BLaER1 treated with 17β-estradiol and CSF1 and Interleukin-3, amounts not matched to agents 10 nM and 100 nM (cell line): ENCODE results near the gene ST6GAL1.

Source experiments
- H3K27ac ChIP-seq, 11 experiments: shearing (Covaris generic); formaldehyde crosslinking; 2 replicates each; pipeline ENCODE4 v1.8.1; 2022
- H3K27me3 ChIP-seq, 11 experiments: shearing (Covaris generic); formaldehyde crosslinking; 2 replicates each; pipeline ENCODE4 v1.8.1; 2022
- H3K36me3 ChIP-seq, 11 experiments: shearing (Covaris generic); formaldehyde crosslinking; 2 replicates each; pipeline ENCODE4 v1.8.1; 2022
- H3K4me1 ChIP-seq, 10 experiments: shearing (Covaris generic); formaldehyde crosslinking; 2 replicates each; pipeline ENCODE4 v1.8.1; 2022
- H3K4me2 ChIP-seq, 11 experiments: shearing (Covaris generic); formaldehyde crosslinking; 2 replicates each; pipeline ENCODE4 v1.8.1; 2022
- H3K4me3 ChIP-seq, 10 experiments: shearing (Covaris generic); formaldehyde crosslinking; 2 replicates each; pipeline ENCODE4 v1.8.1; 2022
- H3K9ac ChIP-seq, 11 experiments: shearing (Covaris generic); formaldehyde crosslinking; 2 replicates each; pipeline ENCODE4 v1.8.1; 2022
- H3K9me3 ChIP-seq, 11 experiments: shearing (Covaris generic); formaldehyde crosslinking; replicated peaks in 1 of 11; 2 replicates each; pipeline ENCODE4 v1.8.1; 2022
- H4K20me1 ChIP-seq, 11 experiments: shearing (Covaris generic); formaldehyde crosslinking; 2 replicates each; pipeline ENCODE4 v1.8.1; 2022
- Cebpa-rat ChIP-seq, 11 experiments: shearing (Covaris generic); IDR thresholded peaks; 2 replicates each; pipeline ENCODE4 v1.8.1; 2022

ST6GAL1 gene

GRCh38 chr3:187061748-187062147 lies 131.4 kb downstream of the ST6GAL1 start:
- Histone ChIP-seq H3K9me3 (peaks cover 14 to 18% (median 15%) of the 10 kb centered on the region in 11 experiments), H3K4me2 (no peak overlapping the region; a peak in 1 of 22 replicates), H3K9ac (no peak overlapping the region), H3K27me3 (no peaks in the 10 kb centered on the region), H3K27ac (no peak overlapping the region), H3K4me1 (peaks cover 5 to 35% (median 26%) of the 10 kb centered on the region in 10 experiments; a peak in 19 of 20 replicates), H3K36me3 (peaks cover 79 to 100% (median 97%) of the 10 kb centered on the region in 11 experiments), H4K20me1 (peaks cover 0 to 59% (median 4%) of the 10 kb centered on the region in 11 experiments; a peak in 6 of 22 replicates), H3K4me3 (no peak overlapping the region)
- TF ChIP-seq Cebpa-rat (IDR thresholded peaks at IDR 0.05): no peak

GRCh38 chr3:187062526-187063177 lies 132.3 kb downstream of the ST6GAL1 start:
- H3K4me1 ChIP-seq: peaks cover 5 to 36% (median 26%) of the 10 kb centered on the region in 10 experiments; a peak in 19 of 20 replicates
- H3K36me3 ChIP-seq: peaks cover 71 to 100% (median 97%) of the 10 kb centered on the region in 11 experiments
- no peak overlapping the region for H3K9ac ChIP-seq
- H4K20me1 ChIP-seq: peaks cover 0 to 61% (median 4%) of the 10 kb centered on the region in 11 experiments; a peak in 6 of 22 replicates
- no peaks in the 10 kb centered on the region for H3K27me3 ChIP-seq
- H3K4me3 ChIP-seq: no peak overlapping the region
- H3K4me2 ChIP-seq: peak overlapping the region in 4 of 11 experiments; percentile 8 to 56 (median 48); a peak in 5 of 22 replicates
- peaks cover 5 to 9% (median 6%) of the 10 kb centered on the region in 11 experiments; a peak in 21 of 22 replicates for H3K9me3 ChIP-seq
- no peak overlapping the region; a peak in 2 of 22 replicates for H3K27ac ChIP-seq
- no peak for TF ChIP-seq Cebpa-rat (IDR thresholded peaks at IDR 0.05)

GRCh38 chr3:187063286-187064121 lies 133.2 kb downstream of the ST6GAL1 start:
- Histone ChIP-seq H3K36me3 (peaks cover 69 to 100% (median 95%) of the 10 kb centered on the region in 11 experiments), H3K9ac (no peak overlapping the region)

GRCh38 chr3:187064210-187065115 lies 134.1 kb downstream of the ST6GAL1 start:
- H3K4me3 ChIP-seq: no peak overlapping the region

More at GRCh38 chr3:187063286-187064121, 133.2 kb downstream of the ST6GAL1 start:
- no peaks in the 10 kb centered on the region for H3K27me3 ChIP-seq
- H3K9me3 ChIP-seq: peaks cover 0 to 2% (median 0%) of the 10 kb centered on the region in 11 experiments; a peak in 2 of 22 replicates
- peak overlapping the region in 3 of 11 experiments; percentile 1 to 34 (median 14); a peak in 2 of 22 replicates for H3K27ac ChIP-seq
- H3K4me3 ChIP-seq: no peak overlapping the region
- H4K20me1 ChIP-seq: peaks cover 0 to 61% (median 4%) of the 10 kb centered on the region in 11 experiments; a peak in 6 of 22 replicates
- H3K4me2 ChIP-seq: peak overlapping the region in 9 of 11 experiments; percentile 8 to 56 (median 29); a peak in 14 of 22 replicates
- H3K4me1 ChIP-seq: peaks cover 5 to 36% (median 26%) of the 10 kb centered on the region in 10 experiments; a peak in 19 of 20 replicates
- no peak for TF ChIP-seq Cebpa-rat (IDR thresholded peaks at IDR 0.05)

GRCh38 chr3:187066228-187066995 lies 136.1 kb downstream of the ST6GAL1 start:
- Histone ChIP-seq H3K4me2 (no peak overlapping the region; a peak in 1 of 22 replicates), H3K27ac (no peak overlapping the region), H3K4me3 (no peak overlapping the region), H3K9ac (no peak overlapping the region), H3K9me3 (peaks cover 0 to 14% (median 7%) of the 10 kb centered on the region in 11 experiments; a peak in 9 of 22 replicates), H3K36me3 (peaks cover 60 to 100% (median 96%) of the 10 kb centered on the region in 11 experiments), H4K20me1 (peaks cover 0 to 49% (median 4%) of the 10 kb centered on the region in 11 experiments; a peak in 7 of 22 replicates), H3K27me3 (no peaks in the 10 kb centered on the region), H3K4me1 (peaks cover 5 to 36% (median 26%) of the 10 kb centered on the region in 10 experiments; a peak in 19 of 20 replicates)
- no peak for TF ChIP-seq Cebpa-rat (IDR thresholded peaks at IDR 0.05)

More at GRCh38 chr3:187064210-187065115, 134.1 kb downstream of the ST6GAL1 start:
- peaks cover 69 to 100% (median 95%) of the 10 kb centered on the region in 11 experiments for H3K36me3 ChIP-seq
- H4K20me1 ChIP-seq: peaks cover 0 to 60% (median 4%) of the 10 kb centered on the region in 11 experiments; a peak in 6 of 22 replicates
- H3K9ac ChIP-seq: no peak overlapping the region
- H3K4me2 ChIP-seq: peak overlapping the region in 9 of 11 experiments; percentile 8 to 56 (median 29); a peak in 13 of 22 replicates
- H3K4me1 ChIP-seq: peaks cover 5 to 36% (median 26%) of the 10 kb centered on the region in 10 experiments; a peak in 19 of 20 replicates
- peak; percentile 32 to 88 (median 65); a peak in 15 of 22 replicates for TF ChIP-seq Cebpa-rat (IDR thresholded peaks at IDR 0.05)
- H3K27me3 ChIP-seq: no peaks in the 10 kb centered on the region
- H3K27ac ChIP-seq: peak overlapping the region in 3 of 11 experiments; percentile 15 to 33 (median 31); a peak in 5 of 22 replicates
- peaks cover 0 to 12% (median 3%) of the 10 kb centered on the region in 11 experiments; a peak in 8 of 22 replicates for H3K9me3 ChIP-seq

GRCh38 chr3:187068787-187069186 lies 138.5 kb downstream of the ST6GAL1 start:
- H4K20me1 ChIP-seq: peaks cover 0 to 48% (median 6%) of the 10 kb centered on the region in 11 experiments; a peak in 9 of 22 replicates
- H3K9ac ChIP-seq: no peak overlapping the region
- no peaks in the 10 kb centered on the region for H3K27me3 ChIP-seq
- no peak overlapping the region for H3K4me2 ChIP-seq
- H3K4me1 ChIP-seq: peaks cover 5 to 27% (median 17%) of the 10 kb centered on the region in 10 experiments; a peak in 19 of 20 replicates
- H3K9me3 ChIP-seq: peaks cover 0 to 14% (median 7%) of the 10 kb centered on the region in 11 experiments; a peak in 9 of 22 replicates
- H3K4me3 ChIP-seq: no peak overlapping the region
- H3K27ac ChIP-seq: no peak overlapping the region
- TF ChIP-seq Cebpa-rat (IDR thresholded peaks at IDR 0.05): no peak
- peaks cover 58 to 100% (median 96%) of the 10 kb centered on the region in 11 experiments for H3K36me3 ChIP-seq

- peaks cover 60 to 100% (median 96%) of the 10 kb centered on the region in 11 experiments for H3K36me3 ChIP-seq
- H3K27ac ChIP-seq: no peak overlapping the region
Observed at GRCh38 chr3:187069857-187070516, 139.7 kb downstream of the ST6GAL1 start.

More at GRCh38 chr3:187069857-187070516, 139.7 kb downstream of the ST6GAL1 start:
- Histone ChIP-seq H3K9ac (no peak overlapping the region), H3K4me3 (no peak overlapping the region), H3K4me2 (no peak overlapping the region), H3K9me3 (peaks cover 0 to 14% (median 7%) of the 10 kb centered on the region in 11 experiments; a peak in 9 of 22 replicates), H3K4me1 (peaks cover 0 to 17% (median 6%) of the 10 kb centered on the region in 10 experiments; a peak in 12 of 20 replicates), H3K27me3 (no peaks in the 10 kb centered on the region), H4K20me1 (peaks cover 0 to 48% (median 5%) of the 10 kb centered on the region in 11 experiments; a peak in 6 of 22 replicates)
- no peak for TF ChIP-seq Cebpa-rat (IDR thresholded peaks at IDR 0.05)
